Measurements from ENCODE around the gene NIT1.

The NIT1 gene

DNA sequence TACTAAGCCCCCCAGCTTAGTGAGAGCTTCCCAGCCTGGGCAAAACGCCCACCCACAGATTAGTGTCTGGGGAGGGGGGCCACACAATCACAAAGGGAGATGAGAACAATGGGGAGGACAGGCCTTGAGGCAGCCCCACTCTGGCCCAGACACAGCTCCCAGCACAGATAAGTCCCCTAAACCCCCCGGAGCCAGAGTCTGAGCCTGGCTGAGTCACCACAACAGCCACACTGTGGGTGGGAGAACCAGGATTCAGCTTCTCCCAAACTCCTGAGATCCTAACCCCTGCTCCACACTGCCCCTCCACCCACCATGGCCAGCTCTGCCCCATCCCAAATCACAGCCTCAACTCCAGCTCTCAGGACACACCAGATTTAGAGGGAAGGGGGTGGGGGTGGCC lies 32.7 kb upstream of the NIT1 start:
- no peak for DNase-seq

DNA sequence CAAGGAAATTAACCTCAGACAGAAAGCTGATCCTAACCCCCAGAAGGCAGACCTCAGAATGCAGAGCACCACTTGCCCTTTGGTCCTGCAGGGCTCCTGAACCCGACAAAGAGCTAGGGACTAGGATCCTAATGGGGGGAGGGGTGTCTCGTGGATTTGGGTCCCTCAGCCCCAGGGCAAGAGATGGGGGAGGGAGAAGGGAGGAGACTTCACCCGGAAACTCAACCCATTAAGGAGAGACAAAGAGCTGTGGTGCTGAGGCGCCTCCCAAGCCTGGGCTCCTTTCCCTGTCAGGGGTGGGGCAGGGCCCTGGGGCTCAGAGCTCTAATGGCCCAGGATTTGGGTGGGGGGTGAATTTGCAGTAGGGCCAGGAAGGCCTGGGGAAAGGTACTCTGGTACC lies 31.4 kb upstream of the NIT1 start:
- DNase-seq = no peak

GRCh38 chr1:161088587-161089110 lies 29.3 kb upstream of the NIT1 start:
- no peak for DNase-seq

- DNase-seq = no peak
Observed at GRCh38 chr1:161089251-161089924, 28.5 kb upstream of the NIT1 start, which contains the start of gene NECTIN4. TSS of gene NECTIN4 (minus strand) at chr1:161089558. CDS start at chr1:161089296, 262 bp downstream.

DNA sequence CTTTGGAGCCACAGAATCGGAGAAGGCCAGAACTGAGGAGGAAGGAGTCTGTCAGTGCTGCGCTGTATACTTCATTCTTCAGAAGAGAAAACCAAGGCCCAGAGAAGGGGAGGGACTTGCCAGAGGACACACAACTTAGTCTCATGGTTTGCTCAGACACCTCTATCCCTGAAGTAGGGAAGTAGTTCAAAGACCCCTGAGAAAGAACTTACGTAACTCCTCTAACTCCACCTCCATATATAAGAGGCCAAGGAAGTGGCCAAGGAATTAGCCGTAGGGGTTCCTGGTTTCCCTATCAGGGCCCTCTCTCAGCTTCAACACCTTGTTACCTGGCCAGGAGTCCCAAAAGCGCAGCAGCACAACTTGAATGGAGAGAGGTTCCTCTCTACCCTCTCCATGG lies 28.0 kb upstream of the NIT1 start:
- DNase-seq = no peak

- DNase-seq = no peak
Observed at GRCh38 chr1:161090617-161091016, 27.3 kb upstream of the NIT1 start.

DNA sequence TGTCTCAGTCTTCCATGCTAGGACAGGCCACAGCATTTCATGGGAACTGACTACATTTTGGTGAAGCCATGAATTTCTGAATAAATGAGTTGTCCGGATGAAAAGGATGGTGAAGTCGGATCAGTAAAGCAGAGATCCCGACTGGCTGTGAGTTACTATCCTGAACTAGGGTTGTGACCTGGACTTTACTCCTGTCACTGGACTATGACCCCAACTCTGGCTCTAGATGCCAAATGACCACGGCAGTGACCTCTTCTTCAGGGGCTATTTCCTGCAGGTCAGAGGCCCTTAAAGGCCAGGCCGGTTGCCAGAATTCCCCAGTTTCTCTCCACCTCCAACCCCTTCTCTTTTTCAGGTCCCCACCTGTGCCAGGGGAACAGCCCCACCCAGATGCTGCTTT lies 26.8 kb upstream of the NIT1 start:
- no peak for DNase-seq

GRCh38 chr1:161091796-161092507 lies 26.0 kb upstream of the NIT1 start:
- no peak for DNase-seq

DNA sequence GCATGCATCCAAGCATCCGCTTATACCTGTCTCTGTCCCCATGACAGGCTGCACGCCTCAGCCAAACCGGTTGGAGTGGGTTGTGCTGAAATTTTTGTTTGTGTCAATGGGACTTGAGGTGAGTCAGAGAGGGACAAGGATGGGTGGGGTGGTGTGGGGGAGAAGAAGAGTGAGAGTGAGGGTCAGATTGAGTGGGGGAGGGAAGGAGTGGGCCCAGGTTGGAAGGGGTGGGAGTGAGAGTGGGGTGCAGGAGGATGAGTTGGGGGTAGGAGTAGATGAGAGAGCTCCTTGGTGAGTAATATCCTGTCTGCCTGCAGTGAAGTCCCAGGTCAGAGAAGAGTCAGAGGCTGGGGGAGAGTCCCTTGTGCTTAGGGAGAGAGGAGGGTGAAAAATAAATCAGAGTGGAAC lies 25.3 kb upstream of the NIT1 start:
- DNase-seq = no peak

- DNase-seq = no peak
Observed at GRCh38 chr1:161094481-161094880, 23.4 kb upstream of the NIT1 start.

DNA sequence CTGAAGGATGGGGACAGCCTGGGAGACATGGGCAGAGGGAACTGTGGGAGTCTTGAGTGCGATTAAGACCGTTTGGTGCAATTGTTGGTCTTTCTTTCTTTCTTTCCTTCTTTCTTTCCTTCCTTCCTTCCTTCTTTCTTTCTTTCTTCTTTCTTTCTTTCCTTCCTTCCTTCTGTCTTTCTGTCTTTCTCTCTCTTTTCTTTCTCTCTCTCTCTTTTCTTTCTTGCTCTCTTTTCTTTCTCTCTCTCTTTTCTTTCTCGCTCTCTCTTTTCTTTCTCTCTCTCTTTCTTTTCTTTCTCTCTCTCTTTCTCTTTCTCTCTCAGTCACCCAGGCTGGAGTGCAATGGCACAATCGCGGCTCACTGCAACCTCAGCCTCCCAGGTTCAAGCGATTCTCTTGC lies 22.7 kb upstream of the NIT1 start:
- DNase-seq = no peak

- no peak for DNase-seq
Observed at GRCh38 chr1:161096015-161096414, 21.9 kb upstream of the NIT1 start.

- no peak for DNase-seq
Observed at GRCh38 chr1:161096530-161096929, 21.4 kb upstream of the NIT1 start.

- peak; percentile 75 for DNase-seq
Observed at GRCh38 chr1:161098210-161099068, 19.5 kb upstream of the NIT1 start, which contains the start of gene KLHDC9. TSS of gene KLHDC9 (plus strand) at chr1:161098361. CDS start at chr1:161098536, 175 bp downstream.

DNA sequence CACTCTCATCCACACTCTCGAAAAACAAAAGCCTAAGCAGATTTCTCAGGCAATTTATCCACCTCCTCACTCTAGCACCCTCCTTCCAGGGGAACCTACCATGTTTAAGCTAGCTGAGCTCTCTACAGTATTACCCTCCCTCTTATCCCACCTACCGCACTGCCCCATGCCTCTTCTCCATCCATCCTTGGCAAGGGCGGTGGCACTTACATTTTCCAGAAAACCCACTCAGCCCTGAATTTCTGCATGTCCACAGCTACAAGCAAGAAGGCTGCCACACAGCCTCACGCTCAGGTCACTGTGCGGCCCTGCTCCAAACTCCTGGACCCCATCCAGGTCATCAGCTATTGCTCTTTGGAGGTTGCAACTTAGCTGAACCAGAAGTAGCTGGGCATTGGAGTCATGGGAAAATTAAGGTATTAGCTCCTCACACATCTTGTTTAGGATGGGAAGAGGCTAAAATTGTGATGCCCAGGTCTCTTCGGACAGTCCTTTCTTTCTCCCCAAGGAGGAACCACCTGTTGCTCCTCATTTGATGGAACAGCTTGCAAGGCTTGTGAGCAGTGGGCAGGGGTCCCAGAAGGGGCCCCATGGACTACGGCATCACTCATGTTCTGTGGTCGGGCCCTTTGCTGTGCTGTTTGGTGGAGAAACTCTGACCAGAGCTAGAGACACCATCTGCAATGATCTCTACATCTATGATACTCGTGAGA lies 18.7 kb upstream of the NIT1 start:
- DNase-seq = no peak

DNA sequence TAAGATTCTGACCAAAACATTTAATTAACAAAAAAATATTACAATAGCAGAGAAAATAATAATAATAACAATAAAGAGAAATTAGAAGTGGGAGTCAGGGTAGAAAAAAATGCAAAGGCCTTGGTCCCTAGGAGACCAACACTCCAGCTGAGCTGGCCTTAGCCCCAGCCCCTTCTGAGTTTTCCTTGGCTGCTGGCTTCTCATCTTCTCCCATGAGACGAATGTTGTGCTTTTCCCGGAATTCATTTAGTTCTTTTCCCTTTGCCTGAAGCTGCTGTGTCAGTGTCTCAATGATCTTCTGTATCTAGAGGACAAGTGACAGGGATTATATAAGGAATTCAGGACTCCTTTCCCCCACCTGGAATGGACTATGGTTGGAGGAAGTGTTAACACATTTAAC lies 17.3 kb upstream of the NIT1 start:
- DNase-seq = no peak

GRCh38 chr1:161106431-161106830 lies 11.5 kb upstream of the NIT1 start:
- no peak for DNase-seq

DNA sequence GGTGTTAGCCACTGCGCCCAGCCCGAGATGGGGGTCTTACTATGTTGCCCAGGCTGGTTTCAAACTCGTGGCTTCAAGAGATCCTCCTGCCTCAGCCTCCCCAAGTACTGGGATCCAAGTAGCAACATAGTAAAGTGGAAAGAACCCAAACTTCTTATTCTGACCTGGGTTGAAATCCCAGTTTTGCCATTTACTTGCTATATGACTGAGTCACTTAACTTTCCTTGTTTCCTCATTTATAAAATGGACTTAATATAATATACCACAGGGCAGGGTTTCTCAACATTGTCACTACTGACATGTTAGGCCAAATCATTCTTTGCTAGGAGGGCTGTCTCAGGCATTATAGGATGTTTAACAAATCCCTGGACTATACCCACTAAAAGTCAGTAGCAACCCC lies 6.8 kb upstream of the NIT1 start:
- DNase-seq = no peak

- no peak for DNase-seq
Observed at GRCh38 chr1:161111527-161111926, 6.4 kb upstream of the NIT1 start.

- DNase-seq = no peak
Observed at GRCh38 chr1:161113915-161114314, 4.0 kb upstream of the NIT1 start.

DNA sequence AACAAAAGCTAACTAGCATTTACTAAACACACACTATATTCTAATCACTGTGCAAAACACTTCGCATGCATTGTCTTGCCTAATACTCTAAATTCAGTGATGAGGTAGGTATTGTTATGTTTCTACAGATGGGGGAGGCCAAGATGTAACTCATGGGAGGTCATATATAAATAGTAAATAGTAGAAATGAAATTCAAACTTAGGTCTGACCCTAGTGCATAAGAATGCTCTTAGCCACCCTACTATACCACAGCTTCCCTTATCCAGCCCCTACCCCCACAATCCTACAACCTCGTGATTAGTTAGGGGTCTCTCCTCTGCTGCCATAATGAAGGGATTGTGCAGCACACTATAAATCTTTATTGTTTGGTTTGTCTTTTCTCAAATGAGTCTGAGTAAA lies 3.3 kb upstream of the NIT1 start:
- no peak for DNase-seq

DNA sequence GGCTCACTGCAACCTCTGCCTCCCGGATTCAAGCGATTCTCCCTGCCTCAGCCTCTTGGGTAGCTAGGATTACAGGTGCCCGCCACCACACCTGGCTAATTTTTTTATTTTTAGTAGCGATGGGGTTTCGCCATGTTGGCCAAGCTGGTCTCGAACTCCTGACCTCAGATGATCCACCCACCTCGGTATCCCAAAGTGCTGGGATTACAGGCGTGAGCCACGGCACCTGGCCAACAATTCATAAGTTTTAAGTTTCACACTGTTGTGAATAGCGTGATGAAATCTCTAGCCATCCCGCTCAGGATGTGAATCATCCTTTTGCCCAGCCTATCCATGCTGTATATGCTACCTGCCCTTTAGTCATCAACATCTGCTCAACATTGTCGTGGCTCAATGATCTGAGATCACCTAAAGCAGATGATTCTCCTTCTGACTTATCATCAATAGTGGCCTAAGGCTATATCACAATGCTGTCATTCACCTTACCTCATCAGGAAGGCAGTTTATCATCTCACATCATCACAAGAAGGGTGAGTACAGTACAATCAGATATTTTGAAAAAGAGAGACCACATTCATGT lies 2.7 kb upstream of the NIT1 start:
- DNase-seq = no peak
